Upper lobe of left lung (tissue), 6 donors: ENCODE data around the gene COL9A1. TPM values are rescaled to one million over a fixed set of nuclear protein-coding genes. Genes with fewer than 3 reads are reported as not detected.

Experiments used
- ATAC-seq, 2 donors: fragments of 200-7000 bp; cut with Tn5 transposase; one replicate each; pipeline ENCODE4 v1.9.1; 2022; ENCODE audit warnings: mild to moderate bottlenecking in 2 of 2, moderate library complexity in 2 of 2; ENCODE audit not compliant: low FRiP score in 2 of 2
- DNase-seq, 2 donors: peaks; one replicate each; pipeline ENCODE4 v3.0.0-alpha.2; 2019 to 2020
- H3K27ac ChIP-seq, 4 donors: fragments of 200-600 bp; sonication (generic); one replicate each; pipeline ENCODE4 v1.5.1; 2016 to 2019
- H3K27me3 ChIP-seq, 4 donors: fragments of 200-600 bp; sonication (generic); one replicate each; pipeline ENCODE4 v1.5.1; 2017 to 2019
- H3K36me3 ChIP-seq, 4 donors: fragments of 200-600 bp; sonication (generic); one replicate each; pipeline ENCODE4 v1.5.1; 2016 to 2019
- H3K4me1 ChIP-seq, 4 donors: fragments of 200-600 bp; sonication (generic); one replicate each; pipeline ENCODE4 v1.5.1; 2018 to 2019
- H3K4me3 ChIP-seq, 4 donors: fragments of 200-600 bp; sonication (generic); one replicate each; pipeline ENCODE4 v1.5.1; 2017 to 2019; ENCODE audit warnings: mild to moderate bottlenecking in 2 of 4, moderate library complexity in 1 of 4
- H3K9me3 ChIP-seq, 4 donors: fragments of 200-600 bp; sonication (generic); one replicate each; pipeline ENCODE4 v1.5.1; 2018 to 2019
- CTCF ChIP-seq, 6 experiments: fragments of 450-650 bp in 4 of 6; fragments of 200-600 bp in 2 of 6; sonication (generic) in 2 of 6; IDR thresholded peaks; one replicate each; pipeline ENCODE4 v1.5.1; 2016 to 2019; ENCODE audit warnings: antibody characterized with exemption in 6 of 6
- EP300 ChIP-seq, 4 donors: sonication (generic); formaldehyde crosslinking; IDR thresholded peaks; one replicate each; pipeline ENCODE4 v1.5.1; 2017; ENCODE audit warnings: antibody characterized with exemption in 4 of 4, control low read depth in 2 of 4
- POLR2A ChIP-seq, 4 donors: fragments of 450-650 bp; IDR thresholded peaks; one replicate each; pipeline ENCODE4 v1.5.1; 2016 to 2017; ENCODE audit warnings: antibody characterized with exemption in 4 of 4, mild to moderate bottlenecking in 2 of 4
- POLR2AphosphoS5 ChIP-seq, 2 donors: sonication (generic); formaldehyde crosslinking; IDR thresholded peaks; one replicate each; pipeline ENCODE4 v1.5.1; 2017; ENCODE audit warnings: antibody characterized with exemption in 2 of 2
- WGBS, 2 donors: methylation state at CpG; one replicate each; pipeline ENCODE4 v1.1.5; 2017 to 2018; 5-methylcytosine and 5-hydroxymethylcytosine counted together
- total RNA-seq, 6 donors: library from RNA; depleted of rRNA in 4 of 6; stranded (reverse); fragments of >200 nt in 4 of 6; gene quantifications; one replicate each; pipeline versions ENCODE4 v1.1.0 to v1.2.1, GENCODE V29; 2016 to 2021
- donor health status: DM: no; HTN: no; CAD: no; lungs with moderate emphysema.
- donor health status: DM: no; HTN: yes; CAD: no; lungs with severe emphysema.

COL9A1 gene
- total RNA-seq, 6 donors from 2014 or later = 0.30 TPM; not detected in 5

- TF ChIP-seq EP300 (IDR thresholded peaks at IDR 0.05) = peak in 1 of 4 donors; percentile 54
- no peak for TF ChIP-seq CTCF (IDR thresholded peaks at IDR 0.05)
- ATAC-seq (peak; percentile 28 to 81), DNase-seq (no peak)
- H3K27ac ChIP-seq = no peak overlapping the region
- no peaks in the 10 kb centered on the region for H3K9me3 ChIP-seq
- no peaks in the 10 kb centered on the region for H3K4me1 ChIP-seq
- no peaks in the 10 kb centered on the region for H3K27me3 ChIP-seq
- H3K4me3 ChIP-seq = no peak overlapping the region
- no peaks in the 10 kb centered on the region for H3K36me3 ChIP-seq
Measured at GRCh38 chr6:70298068-70298467, 4.8 kb downstream of the COL9A1 start.

DNA sequence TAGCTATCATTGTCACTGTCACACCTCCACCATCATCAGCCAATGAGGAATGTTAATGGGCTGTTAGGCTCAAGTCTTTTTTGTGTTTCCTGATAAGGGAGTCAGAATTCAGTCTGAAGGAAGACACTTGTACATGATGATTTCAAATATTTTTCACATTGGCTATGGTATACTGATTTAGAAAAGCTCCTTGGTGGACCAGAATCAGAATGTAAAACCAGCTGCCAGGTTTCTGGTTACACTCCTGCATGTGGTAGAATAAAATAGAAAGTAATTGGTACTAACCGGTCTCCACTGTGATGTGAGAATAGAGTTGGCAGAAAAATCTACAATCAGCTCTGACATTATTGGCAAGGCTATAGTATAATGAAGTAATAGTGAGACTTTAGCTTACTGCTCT lies 10.7 kb downstream of the COL9A1 start:
- no peak overlapping the region for H3K27ac ChIP-seq
- WGBS, 2 donors = 50 to 63% methylated on average over 1 of the region's 1 CpG
- no peaks in the 10 kb centered on the region for H3K36me3 ChIP-seq
- no peak overlapping the region for H3K4me3 ChIP-seq
- TF ChIP-seq POLR2AphosphoS5 (IDR thresholded peaks at IDR 0.05) (no peak), CTCF (IDR thresholded peaks at IDR 0.05) (no peak), EP300 (IDR thresholded peaks at IDR 0.05) (no peak), POLR2A (IDR thresholded peaks at IDR 0.05) (no peak)
- H3K4me1 ChIP-seq = no peaks in the 10 kb centered on the region
- ATAC-seq (no peak), DNase-seq (no peak)
- H3K9me3 ChIP-seq = no peaks in the 10 kb centered on the region
- H3K27me3 ChIP-seq = no peaks in the 10 kb centered on the region

- Histone ChIP-seq H3K4me1 (no peaks in the 10 kb centered on the region), H3K27me3 (peaks cover 0 to 2% (median 0%) of the 10 kb centered on the region in 4 donors), H3K36me3 (no peaks in the 10 kb centered on the region), H3K4me3 (no peak overlapping the region), H3K27ac (no peak overlapping the region), H3K9me3 (no peaks in the 10 kb centered on the region)
- DNase-seq = no peak
- 17 to 37% methylated on average over 2 of the region's 2 CpGs for WGBS, 2 donors
- ATAC-seq = no peak
- TF ChIP-seq CTCF (IDR thresholded peaks at IDR 0.05) (no peak), POLR2AphosphoS5 (IDR thresholded peaks at IDR 0.05) (no peak), POLR2A (IDR thresholded peaks at IDR 0.05) (no peak), EP300 (IDR thresholded peaks at IDR 0.05) (no peak)
Measured at GRCh38 chr6:70289299-70289698, 13.6 kb downstream of the COL9A1 start.

DNA sequence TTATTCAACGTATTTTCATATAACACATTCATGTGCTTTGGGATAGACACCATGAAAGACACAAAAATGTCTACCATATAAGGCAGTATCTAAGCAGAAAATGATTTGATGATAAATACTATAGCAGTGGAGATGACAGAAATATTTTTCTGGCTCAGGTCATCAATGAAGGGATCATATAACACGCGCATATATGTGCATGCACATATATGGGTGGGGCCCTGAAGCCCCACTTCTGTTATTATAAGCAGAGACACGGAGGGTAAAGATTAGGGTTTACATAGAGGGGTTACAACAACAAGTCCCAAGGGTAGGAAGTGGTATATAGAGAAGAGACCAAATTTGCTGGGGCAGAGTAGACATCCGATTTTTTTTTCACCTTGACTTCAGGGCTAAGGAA lies 16.0 kb downstream of the COL9A1 start:
- DNase-seq (no peak), ATAC-seq (no peak)
- H3K4me3 ChIP-seq = no peak overlapping the region
- H3K36me3 ChIP-seq = no peaks in the 10 kb centered on the region
- no peaks in the 10 kb centered on the region for H3K9me3 ChIP-seq
- peaks cover 0 to 15% (median 6%) of the 10 kb centered on the region in 4 donors for H3K27me3 ChIP-seq
- H3K27ac ChIP-seq = no peak overlapping the region
- TF ChIP-seq EP300 (IDR thresholded peaks at IDR 0.05) (no peak), POLR2A (IDR thresholded peaks at IDR 0.05) (no peak), CTCF (IDR thresholded peaks at IDR 0.05) (no peak), POLR2AphosphoS5 (IDR thresholded peaks at IDR 0.05) (no peak)
- 64 to 90% methylated on average over 5 of the region's 5 CpGs for WGBS, 2 donors
- peaks cover 9 to 12% (median 11%) of the 10 kb centered on the region in 4 donors for H3K4me1 ChIP-seq

- DNase-seq (no peak), ATAC-seq (no peak)
- peaks cover 9 to 13% (median 11%) of the 10 kb centered on the region in 4 donors for H3K4me1 ChIP-seq
- TF ChIP-seq CTCF (IDR thresholded peaks at IDR 0.05) = no peak
- TF ChIP-seq POLR2AphosphoS5 (IDR thresholded peaks at IDR 0.05) = no peak
- TF ChIP-seq EP300 (IDR thresholded peaks at IDR 0.05) = no peak
- no peak for TF ChIP-seq POLR2A (IDR thresholded peaks at IDR 0.05)
- WGBS, 2 donors = 84 to 85% methylated on average over 4 of the region's 4 CpGs
- H3K27ac ChIP-seq = no peak overlapping the region
- no peaks in the 10 kb centered on the region for H3K9me3 ChIP-seq
- no peaks in the 10 kb centered on the region for H3K36me3 ChIP-seq
- no peak overlapping the region for H3K4me3 ChIP-seq
- peaks cover 0 to 15% (median 6%) of the 10 kb centered on the region in 4 donors for H3K27me3 ChIP-seq
Measured at GRCh38 chr6:70285201-70285600, 17.7 kb downstream of the COL9A1 start.
